ENCODE data around the gene DCBLD2. TPM values are rescaled to one million over a fixed set of nuclear protein-coding genes. Genes with fewer than 3 reads are reported as not detected.

DCBLD2 gene
- total RNA-seq, 1 donor from 2014 or later: 33.9 TPM

GRCh38 chr3:98797905-98798304 is 103.6 kb downstream of the DCBLD2 start:
- no peak overlapping the region for H3K27ac Mint-ChIP-seq (ENCODE audit: unreplicated experiment)
- no peak for DNase-seq
- TF ChIP-seq CTCF (IDR thresholded peaks at IDR 0.05; ENCODE audit: partially characterized antibody, unreplicated experiment): no peak
- H3K9me3 Mint-ChIP-seq (ENCODE audit: unreplicated experiment): no peaks in the 10 kb centered on the region
- no peaks in the 10 kb centered on the region for H3K4me1 Mint-ChIP-seq (ENCODE audit: low read depth, unreplicated experiment)
- H3K36me3 Mint-ChIP-seq (ENCODE audit: unreplicated experiment): no peaks in the 10 kb centered on the region
- H3K4me3 Mint-ChIP-seq (ENCODE audit: unreplicated experiment): no peak overlapping the region
- H3K27me3 Mint-ChIP-seq (ENCODE audit: unreplicated experiment): peaks cover 2% of the 10 kb centered on the region

GRCh38 chr3:98796334-98796733 is 105.2 kb downstream of the DCBLD2 start:
- Mint-ChIP-seq H3K4me3 (ENCODE audit: unreplicated experiment) (no peak overlapping the region), H3K4me1 (ENCODE audit: low read depth, unreplicated experiment) (no peaks in the 10 kb centered on the region), H3K27ac (ENCODE audit: unreplicated experiment) (no peak overlapping the region), H3K9me3 (ENCODE audit: unreplicated experiment) (no peaks in the 10 kb centered on the region), H3K27me3 (ENCODE audit: unreplicated experiment) (peaks cover 2% of the 10 kb centered on the region), H3K36me3 (ENCODE audit: unreplicated experiment) (no peaks in the 10 kb centered on the region)
- no peak for DNase-seq
- no peak for TF ChIP-seq CTCF (IDR thresholded peaks at IDR 0.05; ENCODE audit: partially characterized antibody, unreplicated experiment)

GRCh38 chr3:98793971-98794370 is 107.5 kb downstream of the DCBLD2 start:
- no peak for DNase-seq
- Mint-ChIP-seq H3K27me3 (ENCODE audit: unreplicated experiment) (peaks cover 2% of the 10 kb centered on the region), H3K36me3 (ENCODE audit: unreplicated experiment) (no peaks in the 10 kb centered on the region), H3K9me3 (ENCODE audit: unreplicated experiment) (no peaks in the 10 kb centered on the region), H3K4me3 (ENCODE audit: unreplicated experiment) (no peak overlapping the region), H3K27ac (ENCODE audit: unreplicated experiment) (no peak overlapping the region), H3K4me1 (ENCODE audit: low read depth, unreplicated experiment) (no peaks in the 10 kb centered on the region)
- no peak for TF ChIP-seq CTCF (IDR thresholded peaks at IDR 0.05; ENCODE audit: partially characterized antibody, unreplicated experiment)

GRCh38 chr3:98791341-98792325 is 109.9 kb downstream of the DCBLD2 start:
- H3K9me3 Mint-ChIP-seq (ENCODE audit: unreplicated experiment): peaks cover under 1% of the 10 kb centered on the region
- TF ChIP-seq CTCF (IDR thresholded peaks at IDR 0.05; ENCODE audit: partially characterized antibody, unreplicated experiment): no peak
- no peak overlapping the region for H3K4me3 Mint-ChIP-seq (ENCODE audit: unreplicated experiment)
- H3K36me3 Mint-ChIP-seq (ENCODE audit: unreplicated experiment): no peaks in the 10 kb centered on the region
- H3K4me1 Mint-ChIP-seq (ENCODE audit: low read depth, unreplicated experiment): no peaks in the 10 kb centered on the region
- DNase-seq: no peak
- no peak overlapping the region for H3K27ac Mint-ChIP-seq (ENCODE audit: unreplicated experiment)
- peaks cover under 1% of the 10 kb centered on the region for H3K27me3 Mint-ChIP-seq (ENCODE audit: unreplicated experiment)

- no peak for TF ChIP-seq CTCF (IDR thresholded peaks at IDR 0.05; ENCODE audit: partially characterized antibody, unreplicated experiment)
- H3K9me3 Mint-ChIP-seq (ENCODE audit: unreplicated experiment): peaks cover 2% of the 10 kb centered on the region
- H3K4me1 Mint-ChIP-seq (ENCODE audit: low read depth, unreplicated experiment): no peaks in the 10 kb centered on the region
- DNase-seq: no peak
- peaks cover 2% of the 10 kb centered on the region for H3K27me3 Mint-ChIP-seq (ENCODE audit: unreplicated experiment)
- H3K36me3 Mint-ChIP-seq (ENCODE audit: unreplicated experiment): no peaks in the 10 kb centered on the region
- no peak overlapping the region for H3K27ac Mint-ChIP-seq (ENCODE audit: unreplicated experiment)
- no peak overlapping the region for H3K4me3 Mint-ChIP-seq (ENCODE audit: unreplicated experiment)
These were observed 112.8 kb downstream of the DCBLD2 start for GRCh38 chr3:98788651-98789050.

Data from glutamatergic neuron (in vitro differentiated cells).